HepG2 (cell line): ENCODE results near the gene DGUOK. TPM values are rescaled to one million over a fixed set of nuclear protein-coding genes. Genes with fewer than 3 reads are reported as not detected.

Experiments used
- ATAC-seq: fragments of 200-7000 bp; cut with Tn5 transposase; 3 replicates; pipeline ENCODE4 v1.9.1; 2020; ENCODE audit warnings: mild to moderate bottlenecking, moderate library complexity
- BruUV-seq: library from RNA; stranded (reverse); fragments of 400-500 nt; replicated peaks from 2 replicates; lab custom pipeline; 2021; lab: Mats Ljungman, UMichigan
- CTCF ChIA-PET: fragments of 300-600 bp; formaldehyde crosslinking; extraction: SDS; loops from one replicate; lab custom pipeline; 2021; ENCODE audit warnings: low total read pairs, inconsistent platforms, low intra/inter-chr PET ratio; lab: Yijun Ruan, JAX
- POLR2A ChIA-PET: fragments of 350-600 bp; sonication (Branson Sonifier 250); formaldehyde crosslinking; loops from one replicate; lab custom pipeline; 2020; ENCODE audit warnings: antibody characterized with exemption, inconsistent platforms; lab: Yijun Ruan, JAX
- DNase-seq: peaks from one replicate; pipeline ENCODE4 v3.0.0-alpha.2; 2015; ENCODE audit warnings: low spot score
- FAIRE-seq: peaks from 3 replicates; lab custom pipeline; 2011; peaks lifted over from hg19 to GRCh38; lab: Jason Lieb, UNC
- H2AFZ ChIP-seq: one replicate; pipeline ENCODE4 v1.6.1; 2011; ENCODE audit warnings: low read length, inconsistent platforms
- H3K27ac ChIP-seq: fragments of 300-600 bp; 3 replicates; pipeline ENCODE4 v1.8.0; 2011; ENCODE audit warnings: mixed run types, mild to moderate bottlenecking, mixed read lengths, low read length, inconsistent platforms; ENCODE audit not compliant: insufficient read depth; ENCODE audit errors: extremely low read length
- H3K27me3 ChIP-seq, 2 experiments: fragments of 200-600 bp in 1 of 2; 2 replicates in 1 of 2; 3 replicates in 1 of 2; pipeline versions ENCODE4 v1.6.0 to v1.8.0; 2011; ENCODE audit warnings: low read length in 2 of 2, mild to moderate bottlenecking in 2 of 2, moderate library complexity in 2 of 2, inconsistent platforms in 1 of 2; ENCODE audit not compliant: insufficient read depth in 2 of 2, control insufficient read depth in 1 of 2
- H3K36me3 ChIP-seq, 2 experiments: fragments of 200-600 bp in 1 of 2; replicated peaks in 1 of 2; 2 replicates in 1 of 2; 3 replicates in 1 of 2; pipeline versions ENCODE4 v1.5.1 to v1.8.0; 2011; ENCODE audit warnings: low read length in 2 of 2, inconsistent platforms in 1 of 2; ENCODE audit not compliant: insufficient read depth in 2 of 2, control insufficient read depth in 1 of 2
- H3K4me1 ChIP-seq: 2 replicates; pipeline ENCODE4 v1.5.1; 2012; ENCODE audit warnings: low read length, inconsistent platforms; ENCODE audit not compliant: insufficient read depth
- H3K4me2 ChIP-seq: 2 replicates; pipeline ENCODE4 v1.6.0; 2011; ENCODE audit warnings: low read depth, low read length, inconsistent platforms
- H3K4me3 ChIP-seq, 3 experiments: fragments of 200-600 bp in 1 of 3; sonication (generic), shearing (Covaris generic) in 1 of 3; replicated peaks in 1 of 3; 2 replicates each; pipeline ENCODE4 v1.5.1; 2011 to 2016; ENCODE audit warnings: low read length in 3 of 3, inconsistent platforms in 2 of 3, low read depth in 2 of 3, mild to moderate bottlenecking in 2 of 3, control low read depth in 1 of 3, mixed read lengths in 1 of 3; ENCODE audit not compliant: insufficient read depth in 1 of 3
- H3K79me2 ChIP-seq: one replicate; pipeline ENCODE4 v1.6.1; 2011; ENCODE audit warnings: low read length, inconsistent platforms; ENCODE audit not compliant: insufficient read depth
- H3K9ac ChIP-seq: 2 replicates; pipeline ENCODE4 v1.6.0; 2011; ENCODE audit warnings: mild to moderate bottlenecking, low read depth, low read length, inconsistent platforms; ENCODE audit not compliant: insufficient read depth
- H3K9me3 ChIP-seq: 2 replicates; pipeline ENCODE4 v1.5.1; 2012; ENCODE audit warnings: mild to moderate bottlenecking, low read length
- H4K20me1 ChIP-seq: 2 replicates; pipeline ENCODE4 v1.6.0; 2011; ENCODE audit warnings: inconsistent platforms, mild to moderate bottlenecking, low read length, moderate library complexity; ENCODE audit not compliant: insufficient read depth
- ARID5B ChIP-seq: IDR thresholded peaks from 2 replicates; pipeline ENCODE4 v1.4.0; 2020; ENCODE audit warnings: mild to moderate bottlenecking, missing genetic modification reagents
- CC2D1A ChIP-seq: sonication (generic); formaldehyde crosslinking; IDR thresholded peaks from 2 replicates; pipeline ENCODE4 v1.8.1; 2023; ENCODE audit warnings: mild to moderate bottlenecking, missing genetic modification reagents
- CEBPB ChIP-seq: IDR thresholded peaks from 2 replicates; pipeline ENCODE4 v1.6.1; 2011; ENCODE audit warnings: low read depth, low read length, improper control_type of control experiment, borderline replicate concordance
- NCOA5 ChIP-seq: sonication (generic); formaldehyde crosslinking; IDR thresholded peaks from 2 replicates; pipeline ENCODE4 v1.4.0; 2020; ENCODE audit warnings: missing genetic modification reagents
- SALL1 ChIP-seq: sonication (generic); formaldehyde crosslinking; IDR thresholded peaks from 2 replicates; pipeline ENCODE4 v1.8.0; 2022; ENCODE audit warnings: mild to moderate bottlenecking, missing genetic modification reagents
- SP2 ChIP-seq: sonication (generic); formaldehyde crosslinking; IDR thresholded peaks from 2 replicates; pipeline ENCODE4 v1.5.1; 2020; ENCODE audit warnings: mild to moderate bottlenecking, missing genetic modification reagents
- ZFP1 ChIP-seq: IDR thresholded peaks from 2 replicates; pipeline ENCODE4 v1.6.1; 2016
- ZNF121 ChIP-seq: sonication (generic); formaldehyde crosslinking; IDR thresholded peaks from 2 replicates; pipeline ENCODE4 v1.5.0; 2020; ENCODE audit warnings: mild to moderate bottlenecking, missing genetic modification reagents
- ZNF563 ChIP-seq: sonication (generic); formaldehyde crosslinking; IDR thresholded peaks from 2 replicates; pipeline ENCODE4 v1.8.0; 2022; ENCODE audit warnings: mild to moderate bottlenecking, moderate library complexity, missing genetic modification reagents
- ZNF770 ChIP-seq: sonication (generic); formaldehyde crosslinking; IDR thresholded peaks from 2 replicates; pipeline ENCODE4 v1.5.0; 2020; ENCODE audit warnings: mild to moderate bottlenecking, missing genetic modification reagents
- WGBS: methylation state at CpG from one replicate; pipeline ENCODE4 v1.1.6; 2017; ENCODE audit warnings: low lambda C conversion rate; 5-methylcytosine and 5-hydroxymethylcytosine counted together
- in situ Hi-C: cut with HindIII; loops from 2 replicates; pipeline ENCODE4 v1.10.0; 2017; ENCODE audit warnings: low pct_unique_long_range_greater_than_20kb; ENCODE audit not compliant: extremely low pct_ligation_motif_present
- intact Hi-C: fragments of 100-400 bp; cut with micrococcal nuclease; formaldehyde crosslinking; loops from one replicate; pipeline ENCODE4 v1.10.0; 2022; ENCODE audit not compliant: unreplicated experiment
- polyA plus RNA-seq, 8 experiments: library from polyadenylated mRNA; depleted of rRNA in 3 of 8; stranded (reverse) in 7 of 8; unstranded in 1 of 8; fragments of >200 nt; fragmentation: Illumina TruSeq in 4 of 8; extraction: Trizol in 4 of 8; gene quantifications; 2 replicates each; pipeline versions ENCODE4 v1.2.1 to v1.2.3, GENCODE V29; 2011 to 2016; ENCODE audit warnings: low read depth in 4 of 8, missing spikeins in 1 of 8, mixed read lengths in 1 of 8; ENCODE audit not compliant: insufficient read depth in 1 of 8
- total RNA-seq, 5 experiments: library from RNA; depleted of rRNA; stranded (reverse); fragments of >200 nt; fragmentation: Illumina TruSeq; extraction: Trizol; gene quantifications; 2 replicates each; pipeline ENCODE4 v1.2.3, GENCODE V29; 2016; ENCODE audit warnings: low read depth in 1 of 5

DGUOK gene
- total and polyA plus RNA-seq, 2 of the 13 experiments (the other 11 are each of a cell fraction or from before 2014, with no cell fraction given) = 105 to 137 TPM

- Histone ChIP-seq H3K4me2 (no peak overlapping the region), H3K36me3 (no peaks in the 10 kb centered on the region), H3K27me3 (peaks cover 0 to 45% of the 10 kb centered on the region in 2 experiments; a peak in 2 of 5 replicates), H3K4me3 (no peak overlapping the region), H3K27ac (no peak overlapping the region), H4K20me1 (no peaks in the 10 kb centered on the region), H3K9me3 (no peaks in the 10 kb centered on the region), H3K79me2 (no peaks in the 10 kb centered on the region), H2AFZ (no peak overlapping the region), H3K4me1 (peaks cover 25% of the 10 kb centered on the region), H3K9ac (no peak overlapping the region)
- WGBS = 63% methylated on average over 3 of the region's 3 CpGs
- TF ChIP-seq ZFP1 (CRISPR knock-in tag) = no peak
- TF ChIP-seq NCOA5 (CRISPR knock-in tag) = no peak
- no peak for TF ChIP-seq ZNF563 (CRISPR knock-in tag)
- TF ChIP-seq SALL1 (CRISPR knock-in tag) = no peak
- TF ChIP-seq CC2D1A = no peak
- TF ChIP-seq CEBPB = no peak
- TF ChIP-seq SP2 (CRISPR knock-in tag) = no peak
- in situ Hi-C loops (no loop called here), intact Hi-C loops (no loop called here)
- no peak for ATAC-seq
- ChIA-PET CTCF (no interaction called here), POLR2A (no interaction called here)
- no TSS peak for BruUV-seq
- DNase-seq = no peak
- no peak for FAIRE-seq
These were observed 49.1 kb downstream of the DGUOK start for GRCh38 chr2:73975731-73976130.

GRCh38 chr2:73976803-73977202 is 50.1 kb downstream of the DGUOK start:
- Histone ChIP-seq H3K4me3 (no peak overlapping the region), H3K9me3 (no peaks in the 10 kb centered on the region), H3K27me3 (peaks cover 0 to 56% of the 10 kb centered on the region in 2 experiments; a peak in 2 of 5 replicates), H3K4me1 (peaks cover 25% of the 10 kb centered on the region), H4K20me1 (no peaks in the 10 kb centered on the region), H3K9ac (no peak overlapping the region), H3K4me2 (no peak overlapping the region), H3K36me3 (no peaks in the 10 kb centered on the region), H3K27ac (no peak overlapping the region), H2AFZ (no peak overlapping the region), H3K79me2 (no peaks in the 10 kb centered on the region)
- CTCF ChIA-PET = no interaction called here
- TF ChIP-seq ZNF121 (peak; percentile 57; the same call in 1 of the 2 replicates), ZNF770 (peak; percentile 65), ARID5B (CRISPR knock-in tag) (no peak)
- in situ Hi-C loops (no loop called here), intact Hi-C loops (no loop called here)
- no peak for ATAC-seq
- 85% methylated on average over 1 of the region's 1 CpG for WGBS
- POLR2A ChIA-PET = no interaction called here
- no peak for FAIRE-seq
- no peak for DNase-seq
- no TSS peak for BruUV-seq
